ENCODE results near the gene PCBD2. TPM values are rescaled to one million over a fixed set of nuclear protein-coding genes. Genes with fewer than 3 reads are reported as not detected.
A peak's percentile ranks its signal among the peaks of the same experiment; 100 is the strongest.

PCBD2 gene
- polyA plus RNA-seq, 2 of the 4 experiments (the other 2 are of a cell fraction): 9.5 to 13.6 TPM

- H3K4me2 ChIP-seq: no peak overlapping the region
- peaks cover 6% of the 10 kb centered on the region; the same call in 2 of the 3 replicates for H3K4me1 ChIP-seq
- peaks cover 19% of the 10 kb centered on the region for H3K9me3 ChIP-seq
- H3K4me3 ChIP-seq: no peak overlapping the region
- TF ChIP-seq KDM1A (IDR thresholded peaks at IDR 0.05; ENCODE audit: low read depth) (no peak), BHLHE40 (IDR thresholded peaks at IDR 0.05; ENCODE audit: low read depth, low read length) (no peak), FOXS1 (CRISPR knock-in tag; IDR thresholded peaks at IDR 0.05) (no peak), USF2 (IDR thresholded peaks at IDR 0.05) (no peak), RARB (CRISPR knock-in tag; IDR thresholded peaks at IDR 0.05) (no peak), KDM5A (IDR thresholded peaks at IDR 0.05) (no peak), FOSB (CRISPR knock-in tag; IDR thresholded peaks at IDR 0.05) (no peak), MYC (IDR thresholded peaks at IDR 0.05; ENCODE audit: borderline replicate concordance, low read length) (no peak), JUN (IDR thresholded peaks at IDR 0.05) (no peak), HDAC2 (IDR thresholded peaks at IDR 0.05) (no peak)
- TF ChIP-seq, protein P1, sequence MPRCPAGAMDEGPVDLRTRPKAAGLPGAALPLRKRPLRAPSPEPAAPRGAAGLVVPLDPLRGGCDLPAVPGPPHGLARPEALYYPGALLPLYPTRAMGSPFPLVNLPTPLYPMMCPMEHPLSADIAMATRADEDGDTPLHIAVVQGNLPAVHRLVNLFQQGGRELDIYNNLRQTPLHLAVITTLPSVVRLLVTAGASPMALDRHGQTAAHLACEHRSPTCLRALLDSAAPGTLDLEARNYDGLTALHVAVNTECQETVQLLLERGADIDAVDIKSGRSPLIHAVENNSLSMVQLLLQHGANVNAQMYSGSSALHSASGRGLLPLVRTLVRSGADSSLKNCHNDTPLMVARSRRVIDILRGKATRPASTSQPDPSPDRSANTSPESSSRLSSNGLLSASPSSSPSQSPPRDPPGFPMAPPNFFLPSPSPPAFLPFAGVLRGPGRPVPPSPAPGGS (IDR thresholded peaks at IDR 0.05): no peak
- no peak overlapping the region for H3K27ac ChIP-seq
- no peak for DNase-seq (ENCODE audit: low read depth in 1 of 2, low spot score in 1 of 2)
- no peak for ATAC-seq
- CTCF ChIA-PET: interaction anchor here (1.1 kb wide), 1 partner anchor 234 kb away, joined by 3 read pairs; no protein-coding TSS in a partner anchor
- FAIRE-seq: no peak
- POLR2A ChIA-PET: no interaction called here
- WGBS (ENCODE audit: missing lambda C conversion rate): 71% methylated on average over 4 of the region's 4 CpGs
Observed at GRCh38 chr5:134957920-134958608, 53.1 kb downstream of the PCBD2 start.

DNA sequence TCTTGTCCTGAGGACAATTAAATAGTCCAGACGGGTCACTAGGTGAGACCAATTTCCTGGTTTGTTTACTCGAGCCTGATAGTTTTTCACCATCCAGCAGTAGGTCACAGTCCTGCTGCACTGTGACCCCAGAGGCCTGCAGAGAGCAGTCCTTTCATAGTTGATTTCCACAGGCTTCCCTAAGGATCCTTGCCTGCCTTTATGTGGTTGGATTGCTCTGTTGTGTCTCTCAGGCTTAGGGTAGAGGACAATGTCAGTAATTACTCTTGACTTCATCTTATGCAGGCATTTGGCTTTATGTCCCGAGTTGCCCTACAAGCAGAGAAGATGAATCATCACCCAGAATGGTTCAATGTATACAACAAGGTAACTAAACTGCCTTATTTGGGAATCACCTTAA, 53.8 kb downstream of the PCBD2 start:
- H3K4me1 ChIP-seq: peaks cover 6% of the 10 kb centered on the region; the same call in 2 of the 3 replicates
- ATAC-seq (peak; percentile 24 to 47; a peak in 3 of 6 replicates), FAIRE-seq (peak; percentile 88), DNase-seq (ENCODE audit: low read depth in 1 of 2, low spot score in 1 of 2) (no peak)
- H3K4me2 ChIP-seq: no peak overlapping the region
- no peak for TF ChIP-seq RAD21 (conservative IDR thresholded peaks at IDR 0.05 in 1 of 2, IDR thresholded peaks at IDR 0.05 in 1 of 2)
- no peak for TF ChIP-seq POLR2AphosphoS2 (conservative IDR thresholded peaks at IDR 0.05; ENCODE audit: low read length)
- no peak for TF ChIP-seq CHD2 (IDR thresholded peaks at IDR 0.05; ENCODE audit: low read length, partially characterized antibody)
- TF ChIP-seq, protein P1 (IDR thresholded peaks at IDR 0.05): no peak
- TF ChIP-seq, protein P2, sequence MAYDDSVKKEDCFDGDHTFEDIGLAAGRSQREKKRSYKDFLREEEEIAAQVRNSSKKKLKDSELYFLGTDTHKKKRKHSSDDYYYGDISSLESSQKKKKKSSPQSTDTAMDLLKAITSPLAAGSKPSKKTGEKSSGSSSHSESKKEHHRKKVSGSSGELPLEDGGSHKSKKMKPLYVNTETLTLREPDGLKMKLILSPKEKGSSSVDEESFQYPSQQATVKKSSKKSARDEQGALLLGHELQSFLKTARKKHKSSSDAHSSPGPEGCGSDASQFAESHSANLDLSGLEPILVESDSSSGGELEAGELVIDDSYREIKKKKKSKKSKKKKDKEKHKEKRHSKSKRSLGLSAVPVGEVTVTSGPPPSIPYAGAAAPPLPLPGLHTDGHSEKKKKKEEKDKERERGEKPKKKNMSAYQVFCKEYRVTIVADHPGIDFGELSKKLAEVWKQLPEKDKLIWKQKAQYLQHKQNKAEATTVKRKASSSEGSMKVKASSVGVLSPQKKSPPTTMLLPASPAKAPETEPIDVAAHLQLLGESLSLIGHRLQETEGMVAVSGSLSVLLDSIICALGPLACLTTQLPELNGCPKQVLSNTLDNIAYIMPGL (CRISPR knock-in tag; IDR thresholded peaks at IDR 0.05; ENCODE audit: borderline replicate concordance): no peak
- no peak overlapping the region for H3K27ac ChIP-seq
- H3K9me3 ChIP-seq: peaks cover 13% of the 10 kb centered on the region
- CTCF ChIA-PET: interaction anchor here (1.1 kb wide), 1 partner anchor 233 kb away, joined by 3 read pairs; no protein-coding TSS in a partner anchor
- no peak overlapping the region for H3K4me3 ChIP-seq
- POLR2A ChIA-PET: no interaction called here
- 63% methylated on average over 3 of the region's 3 CpGs for WGBS (ENCODE audit: missing lambda C conversion rate)

GRCh38 chr5:134963098-134963497, 58.2 kb downstream of the PCBD2 start:
- Histone ChIP-seq H3K9me3 (no peaks in the 10 kb centered on the region), H3K4me3 (no peak overlapping the region), H3K27ac (no peak overlapping the region), H3K4me1 (peaks cover 6% of the 10 kb centered on the region; the same call in 2 of the 3 replicates), H3K4me2 (no peak overlapping the region)
- DNase-seq (ENCODE audit: low read depth in 1 of 2, low spot score in 1 of 2) (no peak), ATAC-seq (no peak), FAIRE-seq (no peak)
- TF ChIP-seq, protein P2 (CRISPR knock-in tag; IDR thresholded peaks at IDR 0.05; ENCODE audit: borderline replicate concordance): no peak
- TF ChIP-seq MAFK (IDR thresholded peaks at IDR 0.05; ENCODE audit: partially characterized antibody) (no peak), NR3C1 (IDR thresholded peaks at IDR 0.05) (no peak), RCOR1 (IDR thresholded peaks at IDR 0.05; ENCODE audit: low read depth, low read length) (no peak)
- CTCF ChIA-PET: interaction anchor here (1.0 to 1.3 kb wide), 3 partner anchors 24 to 219 kb away, joined by 3 to 4 read pairs (median 3); no protein-coding TSS in a partner anchor
- POLR2A ChIA-PET: no interaction called here

Measured in A549 (cell line).